ENCODE measurements around the gene TTBK2.

The TTBK2 gene

GRCh38 chr15:42693496-42693895 lies 227.1 kb downstream of the TTBK2 start:
- no peak for DNase-seq (ENCODE audit: low read depth)

- DNase-seq (ENCODE audit: low read depth), result no peak
These were observed 227.6 kb downstream of the TTBK2 start for GRCh38 chr15:42692997-42693396.

GRCh38 chr15:42692536-42692935 lies 228.0 kb downstream of the TTBK2 start:
- DNase-seq (ENCODE audit: low read depth), result no peak

GRCh38 chr15:42691770-42692169 lies 228.8 kb downstream of the TTBK2 start:
- DNase-seq (ENCODE audit: low read depth), result no peak

- DNase-seq (ENCODE audit: low read depth), result peak; percentile 50
These were observed 229.3 kb downstream of the TTBK2 start for GRCh38 chr15:42691308-42691707.
